ENCODE data around the gene LAMB1.

GRCh38 chr7:107915541-107915940, 87.4 kb downstream of the LAMB1 start:
- TF ChIP-seq, protein P1, sequence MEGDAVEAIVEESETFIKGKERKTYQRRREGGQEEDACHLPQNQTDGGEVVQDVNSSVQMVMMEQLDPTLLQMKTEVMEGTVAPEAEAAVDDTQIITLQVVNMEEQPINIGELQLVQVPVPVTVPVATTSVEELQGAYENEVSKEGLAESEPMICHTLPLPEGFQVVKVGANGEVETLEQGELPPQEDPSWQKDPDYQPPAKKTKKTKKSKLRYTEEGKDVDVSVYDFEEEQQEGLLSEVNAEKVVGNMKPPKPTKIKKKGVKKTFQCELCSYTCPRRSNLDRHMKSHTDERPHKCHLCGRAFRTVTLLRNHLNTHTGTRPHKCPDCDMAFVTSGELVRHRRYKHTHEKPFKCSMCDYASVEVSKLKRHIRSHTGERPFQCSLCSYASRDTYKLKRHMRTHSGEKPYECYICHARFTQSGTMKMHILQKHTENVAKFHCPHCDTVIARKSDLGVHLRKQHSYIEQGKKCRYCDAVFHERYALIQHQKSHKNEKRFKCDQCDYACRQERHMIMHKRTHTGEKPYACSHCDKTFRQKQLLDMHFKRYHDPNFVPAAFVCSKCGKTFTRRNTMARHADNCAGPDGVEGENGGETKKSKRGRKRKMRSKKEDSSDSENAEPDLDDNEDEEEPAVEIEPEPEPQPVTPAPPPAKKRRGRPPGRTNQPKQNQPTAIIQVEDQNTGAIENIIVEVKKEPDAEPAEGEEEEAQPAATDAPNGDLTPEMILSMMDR (IDR thresholded peaks at IDR 0.05; ENCODE audit: low read length) = no peak
- TF ChIP-seq EZH2 (optimal IDR thresholded peaks at IDR 0.05; ENCODE audit: low read depth, low read length) (no peak), EZH2phosphoT487 (IDR thresholded peaks at IDR 0.05; ENCODE audit: low read length) (no peak)

Data from MM.1S (cell line).